T-helper 22 cell (primary cell): Measurements from ENCODE around the gene TBXT.
"Not testable (repeated sequence)": the region's sequence is repeated elsewhere in the genome, so short reads cannot be mapped to it uniquely, and the experiment has no call there.

Experiments used
- DNase-seq: peaks from one replicate; pipeline ENCODE4 v3.0.0-alpha.2; 2020; ENCODE audit warnings: low read depth

TBXT gene, protein sequence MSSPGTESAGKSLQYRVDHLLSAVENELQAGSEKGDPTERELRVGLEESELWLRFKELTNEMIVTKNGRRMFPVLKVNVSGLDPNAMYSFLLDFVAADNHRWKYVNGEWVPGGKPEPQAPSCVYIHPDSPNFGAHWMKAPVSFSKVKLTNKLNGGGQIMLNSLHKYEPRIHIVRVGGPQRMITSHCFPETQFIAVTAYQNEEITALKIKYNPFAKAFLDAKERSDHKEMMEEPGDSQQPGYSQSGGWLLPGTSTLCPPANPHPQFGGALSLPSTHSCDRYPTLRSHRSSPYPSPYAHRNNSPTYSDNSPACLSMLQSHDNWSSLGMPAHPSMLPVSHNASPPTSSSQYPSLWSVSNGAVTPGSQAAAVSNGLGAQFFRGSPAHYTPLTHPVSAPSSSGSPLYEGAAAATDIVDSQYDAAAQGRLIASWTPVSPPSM

DNA sequence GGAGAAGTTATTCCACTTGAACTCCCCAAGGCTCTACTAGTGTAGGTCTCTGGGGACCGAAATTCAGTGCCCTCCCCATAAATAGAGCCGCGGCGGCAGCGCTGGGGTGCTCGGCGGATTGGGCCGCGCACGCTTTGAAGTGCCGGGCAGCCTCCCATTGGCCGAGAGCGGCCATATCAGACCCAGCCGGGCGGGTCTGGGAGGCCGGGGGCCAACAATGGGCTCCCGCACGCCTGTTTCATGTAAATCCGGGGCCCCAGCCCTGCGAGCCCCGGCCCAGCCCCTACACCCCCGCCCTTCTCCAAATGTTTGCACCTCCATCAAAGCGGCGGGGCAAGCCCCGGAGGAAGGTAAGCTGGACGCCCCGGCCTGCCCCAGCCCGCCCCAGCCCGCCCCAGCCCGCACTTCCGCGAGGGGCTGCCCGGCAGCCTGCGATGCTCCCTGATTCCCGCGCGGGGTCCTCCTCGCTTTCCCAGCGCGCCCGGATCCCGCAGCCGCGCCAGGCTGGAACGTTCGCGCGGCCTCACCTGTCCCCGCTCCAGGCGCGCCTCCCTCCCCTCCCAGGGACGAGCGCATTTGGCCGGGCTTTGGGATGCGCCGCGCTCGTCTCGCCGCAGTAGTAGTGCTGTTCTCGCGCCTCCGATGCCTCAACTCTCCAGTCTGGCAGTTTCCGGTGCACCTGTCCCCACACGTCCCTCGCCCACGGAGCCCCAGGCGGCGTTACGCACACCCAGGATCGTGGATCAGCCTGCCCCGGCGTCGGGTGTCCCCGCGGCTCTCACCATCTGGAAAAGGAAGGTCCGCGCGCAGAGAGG lies at the start of gene TBXT:
Gene TBXT, minus strand, starts transcription at position 51 of the 815 bp plus-strand sequence. CDS start 260 bp downstream, outside the sequence.
- no peak for DNase-seq

DNA sequence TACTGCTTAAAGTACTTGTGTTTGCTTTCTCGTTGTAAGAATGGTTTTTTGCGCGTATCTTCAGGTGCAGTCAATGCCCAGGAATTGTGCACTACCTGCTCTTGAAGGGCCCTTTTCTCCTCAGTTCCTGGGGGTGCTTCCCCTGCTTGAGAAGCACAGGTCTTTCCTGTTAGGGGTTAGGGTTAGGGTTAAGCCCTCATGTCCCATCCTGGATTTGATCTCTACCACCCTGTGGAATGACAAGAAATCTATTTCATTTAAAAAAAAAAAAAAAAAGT lies 39.6 kb upstream of the TBXT start:
- DNase-seq = no peak

DNA sequence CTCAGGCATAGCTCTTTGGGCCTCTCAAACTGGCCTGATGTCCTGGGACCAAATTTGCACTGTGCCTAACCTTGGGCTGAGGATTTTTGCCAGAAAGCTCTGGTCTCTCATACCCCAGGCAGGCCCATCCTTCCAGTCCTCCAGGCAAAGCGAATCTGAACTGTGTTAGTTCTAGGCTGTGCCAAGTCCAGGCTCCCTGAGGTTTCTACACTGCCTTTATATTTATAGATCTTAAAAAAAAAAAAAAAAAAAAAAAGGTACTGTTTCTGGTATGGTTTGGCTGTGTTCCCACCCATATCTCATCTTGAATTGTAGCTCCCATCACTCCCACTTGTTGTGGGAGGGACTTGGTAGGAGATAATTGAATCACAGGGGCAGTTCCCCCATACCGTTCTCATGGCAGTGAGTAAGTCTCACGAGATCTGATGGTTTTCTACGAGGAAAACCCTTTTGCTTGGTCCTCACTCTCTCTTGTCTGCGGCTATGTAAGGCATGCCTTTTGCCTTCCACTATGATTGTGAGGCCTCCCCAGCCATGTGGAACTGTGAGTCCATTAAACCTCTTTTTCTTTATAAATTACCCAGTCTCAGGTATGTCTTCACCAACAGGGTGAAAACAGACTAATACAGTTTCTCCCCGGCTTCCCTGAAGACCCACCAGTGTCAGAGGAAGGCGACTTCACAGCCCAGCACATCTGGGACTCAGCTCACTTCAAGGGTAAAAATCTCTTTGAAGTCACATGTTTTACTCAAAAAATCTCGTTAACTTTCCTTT lies 39.0 kb upstream of the TBXT start:
- no peak for DNase-seq

DNA sequence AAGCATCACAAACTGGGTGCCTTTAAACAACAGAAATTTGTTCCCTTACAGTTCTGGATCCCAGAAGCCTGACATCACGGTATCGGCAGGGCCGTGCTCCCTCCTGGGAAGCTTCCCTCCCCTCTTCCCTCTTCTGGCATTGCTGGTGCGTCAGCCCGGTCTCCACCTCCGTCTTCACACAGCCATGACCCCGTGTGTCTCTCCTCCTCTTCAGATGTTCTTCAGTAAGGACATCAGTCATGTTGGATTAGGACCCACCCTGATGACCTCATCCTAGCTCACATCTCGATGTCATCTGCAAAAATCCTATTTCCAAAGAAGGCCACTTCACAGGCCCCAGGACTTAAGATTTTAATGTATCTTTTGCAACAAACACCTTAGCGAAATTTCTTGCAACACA lies 38.4 kb upstream of the TBXT start:
- DNase-seq = no peak

DNA sequence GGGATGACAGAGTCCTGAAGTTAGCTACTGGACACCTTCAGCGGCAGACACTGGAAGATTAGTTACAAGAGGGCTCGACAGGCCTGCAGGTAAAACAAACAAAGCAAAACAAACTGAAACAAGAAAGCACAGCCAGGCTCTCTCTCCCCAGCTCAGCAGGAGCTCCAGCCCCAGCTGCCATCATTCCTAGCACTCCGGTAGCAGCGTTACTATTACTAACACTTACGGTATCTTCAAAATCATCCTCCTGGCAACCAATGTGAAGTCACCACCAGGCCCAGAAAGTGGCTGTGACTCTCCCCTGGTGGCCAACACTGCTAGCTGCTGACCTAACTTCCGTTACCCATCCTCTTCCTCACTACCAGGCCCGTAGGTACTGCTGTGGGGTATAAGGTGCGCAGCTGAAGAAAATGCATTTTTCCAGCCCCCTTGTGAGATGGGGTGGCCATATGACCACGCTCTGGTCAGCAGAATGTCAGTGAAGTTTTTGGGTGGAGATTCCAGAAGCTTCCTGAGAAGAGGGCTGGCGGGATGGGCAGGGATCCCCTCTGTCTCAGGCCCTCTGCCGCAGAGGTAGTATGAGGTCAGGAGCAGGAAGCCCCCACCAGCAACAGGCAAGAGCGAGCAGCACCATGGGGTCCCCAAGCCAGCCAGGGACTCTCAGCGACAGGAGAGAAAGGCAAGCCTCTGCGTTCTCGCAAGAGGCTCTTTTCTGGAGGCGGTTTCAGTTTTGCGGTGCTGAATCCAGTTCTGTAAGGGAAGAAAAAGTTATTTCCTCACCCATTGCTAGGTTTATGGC lies 37.4 kb upstream of the TBXT start:
- no peak for DNase-seq

DNA sequence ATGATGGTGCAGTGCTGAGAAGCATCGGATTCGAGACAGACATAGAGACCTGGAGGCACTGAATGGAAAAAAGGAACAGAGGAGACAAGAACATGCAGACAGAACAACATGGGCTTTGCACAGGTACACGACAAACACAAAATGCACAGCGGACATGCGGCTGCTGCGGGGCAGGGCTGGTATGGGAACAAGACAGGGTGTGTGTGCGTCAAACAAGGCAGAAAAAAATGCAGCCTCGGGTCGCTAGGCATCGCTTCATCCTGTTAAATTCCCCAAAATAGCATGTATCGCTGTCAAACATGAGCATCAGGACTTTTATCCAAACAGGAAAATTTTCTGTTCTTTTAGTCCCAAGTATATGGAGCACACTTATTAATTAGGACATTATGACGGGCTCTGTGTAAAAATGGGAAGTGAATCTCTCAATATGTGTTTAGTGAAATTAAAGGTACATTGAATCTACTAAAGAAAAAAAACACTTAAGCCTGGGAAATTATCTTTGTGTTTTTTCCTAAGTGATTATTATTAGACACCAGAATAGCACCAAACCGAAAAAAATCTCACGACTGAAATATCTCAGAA lies 36.1 kb upstream of the TBXT start:
- no peak for DNase-seq

DNA sequence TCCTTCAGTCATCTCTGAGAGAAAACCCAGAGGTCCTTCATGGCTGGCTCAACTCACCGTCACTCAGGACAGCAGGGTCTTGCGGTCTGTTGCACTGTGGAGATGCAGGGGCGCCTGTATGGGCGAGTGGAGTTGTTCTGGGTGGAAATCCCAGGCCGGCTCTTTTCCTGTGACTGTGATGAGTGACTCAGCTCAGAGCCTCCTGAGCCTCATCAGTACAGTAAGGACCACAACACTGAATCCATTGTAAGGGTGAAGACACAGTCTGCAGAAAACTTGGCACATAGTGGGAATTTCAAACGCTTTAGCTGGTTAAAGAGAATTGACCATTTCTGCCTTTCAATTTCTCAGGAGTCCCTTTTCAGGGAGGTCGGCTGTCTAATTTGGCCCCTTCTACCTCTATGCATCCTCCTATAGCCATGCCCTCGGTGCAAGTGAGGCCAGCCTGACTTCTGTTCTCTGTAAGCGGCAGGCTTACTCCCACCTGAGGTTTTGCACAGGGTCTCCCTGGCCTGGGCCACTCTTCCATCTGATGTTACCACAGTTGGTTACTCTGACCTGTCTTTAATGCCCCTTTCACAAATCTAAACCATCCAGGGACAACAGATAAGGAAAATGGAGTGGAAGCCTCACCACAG lies 35.5 kb upstream of the TBXT start:
- no peak for DNase-seq

DNA sequence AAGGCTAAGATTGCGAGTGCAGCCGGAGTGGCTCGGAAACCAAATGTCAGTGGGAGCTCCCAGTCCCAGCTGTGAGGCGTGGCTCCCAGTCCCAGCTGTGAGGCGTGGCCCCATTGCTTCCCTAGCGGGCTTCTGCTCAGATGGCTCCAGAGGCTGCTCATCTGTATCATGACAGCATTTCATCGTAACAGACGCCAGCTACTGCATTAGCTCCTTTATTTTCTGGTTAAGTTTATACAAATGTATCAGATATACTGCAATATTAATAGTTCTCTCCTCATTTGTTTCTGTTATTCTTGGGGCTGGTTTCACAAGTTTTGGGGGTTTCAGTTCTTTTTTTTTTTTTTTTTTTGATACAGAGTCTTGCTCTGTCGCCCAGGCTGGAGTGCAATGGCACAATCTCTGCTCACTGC lies 34.7 kb upstream of the TBXT start:
- DNase-seq = no peak

DNA sequence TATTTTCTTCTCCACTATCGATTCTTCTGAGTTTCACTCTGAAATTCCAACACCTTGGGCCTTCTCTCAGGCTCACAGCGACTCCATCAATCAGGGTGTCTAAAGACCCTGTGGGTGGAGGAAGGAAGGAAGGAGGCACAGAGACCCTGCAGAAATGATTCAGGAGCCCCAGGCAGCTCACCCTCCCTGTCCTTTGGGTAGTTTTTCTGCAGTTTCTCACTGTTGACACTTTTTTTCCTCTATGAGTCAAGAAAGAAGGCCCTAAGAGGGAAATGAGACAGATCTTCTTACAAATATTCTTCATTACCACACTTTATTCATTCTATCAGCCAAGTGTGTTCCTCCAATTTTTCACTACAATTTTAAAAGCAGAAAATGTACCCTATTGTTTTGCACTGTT lies 34.2 kb upstream of the TBXT start:
- DNase-seq = no peak

DNA sequence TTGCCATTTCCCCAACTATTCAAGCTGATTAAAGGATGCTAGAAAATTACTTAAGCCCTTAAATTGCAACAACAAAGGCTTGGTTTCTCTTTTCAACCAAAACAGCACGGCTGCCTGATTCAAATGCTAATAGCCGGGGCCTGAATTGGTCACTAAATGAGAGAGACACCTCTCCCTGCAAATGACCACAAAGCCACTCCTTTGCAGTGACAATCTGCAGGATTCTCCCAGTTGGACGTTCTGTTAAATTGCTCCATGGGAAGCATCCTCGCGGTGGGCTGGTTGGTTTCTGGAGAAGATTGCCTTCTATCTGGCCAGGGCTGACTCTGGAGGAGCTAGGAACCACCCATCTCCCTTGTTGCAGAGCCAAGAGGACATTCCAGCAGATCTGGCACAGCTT lies 29.7 kb upstream of the TBXT start:
- no peak for DNase-seq

DNA sequence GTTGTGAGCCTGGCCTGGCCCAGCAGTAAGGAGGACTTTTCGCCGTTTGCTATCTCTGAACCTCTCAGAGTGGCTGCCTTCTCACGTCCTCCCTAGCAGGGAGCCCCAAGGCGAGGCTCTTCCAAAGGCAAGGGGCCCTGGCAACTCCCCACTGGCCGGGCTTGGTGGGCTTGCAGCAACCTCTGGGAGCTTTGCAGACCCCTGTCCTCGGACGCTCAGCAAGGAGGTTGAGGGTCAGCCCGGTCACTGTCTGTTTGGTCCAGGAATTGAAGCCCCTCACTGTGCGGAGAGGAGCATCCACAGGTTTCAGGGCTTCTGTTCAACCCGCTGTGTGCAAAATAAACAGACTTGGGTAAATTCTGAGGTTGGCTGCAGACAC lies 28.2 kb upstream of the TBXT start:
- no peak for DNase-seq

DNA sequence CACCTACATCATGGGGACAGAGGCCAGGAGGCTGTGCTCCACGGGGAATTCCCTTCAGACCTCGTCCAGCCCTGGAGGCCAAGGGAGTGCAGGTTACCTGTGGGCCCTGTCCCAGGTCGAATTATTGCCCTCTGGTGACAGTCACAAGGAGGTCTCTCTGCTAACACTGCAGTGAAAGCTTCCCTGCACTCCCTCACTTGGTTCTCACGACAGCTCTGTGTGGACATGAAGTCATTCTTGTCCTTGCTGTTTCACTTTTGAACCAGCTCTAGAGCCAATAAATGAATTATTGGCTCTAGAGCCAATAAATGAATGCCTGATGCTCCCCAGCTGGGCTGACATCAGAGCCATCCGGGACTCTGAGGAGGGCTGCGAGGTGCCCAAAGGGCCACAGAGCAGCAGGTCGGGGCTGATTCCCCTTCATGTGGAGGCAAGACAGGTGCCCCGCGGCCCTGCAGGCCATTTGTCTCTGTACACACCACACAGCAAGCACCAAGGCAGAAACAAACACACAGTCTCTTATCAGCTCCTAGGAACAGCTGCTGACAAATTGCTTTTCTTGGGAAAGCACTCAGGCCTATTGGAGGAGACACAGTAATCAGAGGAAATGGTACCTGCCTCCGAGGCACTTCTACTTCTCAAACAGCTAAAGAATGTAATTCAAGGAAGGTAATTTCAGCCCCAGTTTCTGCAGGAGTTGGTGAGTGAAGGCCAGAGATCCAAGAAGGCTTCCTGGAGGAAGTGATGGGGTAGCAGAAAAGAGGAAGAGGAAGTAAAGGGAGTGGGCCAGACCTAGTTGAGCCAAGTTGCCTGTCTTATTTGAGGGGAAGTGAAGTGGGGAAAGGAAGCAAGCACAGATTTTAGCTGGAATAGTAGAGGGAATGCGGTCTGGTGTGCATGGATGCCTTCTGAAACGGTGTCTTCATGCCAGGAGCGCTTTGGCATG lies 27.5 kb upstream of the TBXT start:
- DNase-seq = no peak

DNA sequence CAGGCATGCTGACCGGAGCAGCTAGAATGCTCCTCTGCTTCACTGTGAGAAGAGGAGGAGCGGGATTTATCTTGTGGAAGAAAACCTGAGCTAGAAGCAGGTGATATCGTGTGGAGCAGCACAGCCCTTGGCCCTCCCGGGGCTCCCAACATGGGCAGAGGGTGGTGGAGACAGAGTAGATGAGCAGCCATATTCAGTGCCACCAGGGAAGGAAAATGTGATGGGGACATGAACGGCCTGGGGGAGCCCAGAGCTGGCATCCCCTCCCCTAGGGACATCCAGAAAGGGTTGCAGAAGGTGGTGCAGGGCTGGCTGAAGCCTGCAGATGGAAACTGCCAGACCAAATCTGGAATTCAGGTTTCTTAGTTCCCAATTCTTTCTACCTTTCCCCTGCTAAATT lies 24.9 kb upstream of the TBXT start:
- DNase-seq = no peak

DNA sequence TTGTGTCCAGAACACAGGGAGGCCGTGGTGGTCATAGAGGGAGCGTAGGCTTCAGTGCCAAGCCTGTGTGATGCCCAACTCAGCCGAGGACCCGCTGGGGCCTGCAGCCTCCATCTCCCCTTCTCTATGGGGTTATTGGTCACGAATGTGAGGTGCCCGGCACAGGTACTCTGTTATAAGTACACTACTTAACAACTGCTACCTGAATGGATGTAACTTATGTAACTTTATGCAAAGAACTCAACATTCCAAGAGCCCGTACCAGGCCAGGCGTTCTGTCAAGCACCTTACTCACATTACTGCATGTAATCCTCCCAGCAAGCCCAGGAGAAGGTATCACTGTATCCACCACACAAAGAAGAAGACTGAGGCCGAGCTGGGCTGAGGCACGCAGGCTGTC lies 24.5 kb upstream of the TBXT start:
- no peak for DNase-seq

DNA sequence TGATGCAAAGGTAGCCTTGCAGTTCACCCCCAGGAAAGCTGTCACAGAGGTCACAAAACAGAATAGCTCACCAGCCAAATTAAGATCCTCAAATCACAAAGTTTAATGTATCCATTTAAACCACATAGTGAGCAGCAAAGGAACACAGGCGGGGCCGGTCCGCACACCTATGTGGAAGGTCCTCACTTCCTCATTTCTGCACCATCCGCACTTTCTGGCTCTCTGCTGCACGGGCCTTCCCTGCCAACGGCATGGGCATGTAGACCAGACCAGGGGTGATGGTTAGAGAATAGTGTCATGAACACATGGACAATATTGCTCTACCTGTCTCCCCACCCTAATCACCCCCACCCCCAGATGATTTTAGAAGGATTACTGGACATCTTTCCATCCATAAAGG lies 12.1 kb upstream of the TBXT start:
- no peak for DNase-seq

DNA sequence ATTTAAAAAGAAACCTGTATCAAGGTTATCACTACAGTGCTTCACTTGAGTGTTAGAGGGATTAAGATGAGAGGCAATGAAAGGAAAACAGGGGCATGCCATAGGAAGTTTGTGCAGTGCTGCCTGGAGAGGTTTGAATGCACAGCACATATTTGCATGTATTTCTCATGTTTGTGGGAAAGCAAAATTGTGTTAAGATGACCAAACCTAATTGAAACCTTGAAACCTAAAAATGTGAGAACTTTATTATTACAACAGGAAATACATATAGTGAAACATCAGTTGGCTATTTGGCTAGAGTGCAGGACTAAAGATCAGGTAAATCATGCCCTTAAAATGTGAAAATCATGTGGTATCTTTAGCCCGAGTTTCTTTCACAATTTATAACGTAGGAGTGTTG lies 8.5 kb upstream of the TBXT start:
- DNase-seq = no peak

DNA sequence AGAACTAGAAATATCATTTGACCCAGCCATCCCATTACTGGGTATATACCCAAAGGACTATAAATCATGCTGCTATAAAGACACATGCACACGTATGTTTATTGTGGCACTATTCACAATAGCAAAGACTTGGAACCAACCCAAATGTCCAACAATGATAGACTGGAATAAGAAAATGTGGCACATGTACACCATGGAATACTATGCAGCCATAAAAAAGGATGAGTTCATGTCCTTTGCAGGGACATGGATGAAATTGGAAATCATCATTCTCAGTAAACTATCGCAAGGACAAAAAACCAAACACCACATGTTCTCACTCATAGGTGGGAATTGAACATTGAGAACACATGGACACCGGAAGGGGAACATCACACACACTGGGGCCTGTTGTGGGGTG lies 7.4 kb upstream of the TBXT start:
- DNase-seq = not testable (repeated sequence)

DNA sequence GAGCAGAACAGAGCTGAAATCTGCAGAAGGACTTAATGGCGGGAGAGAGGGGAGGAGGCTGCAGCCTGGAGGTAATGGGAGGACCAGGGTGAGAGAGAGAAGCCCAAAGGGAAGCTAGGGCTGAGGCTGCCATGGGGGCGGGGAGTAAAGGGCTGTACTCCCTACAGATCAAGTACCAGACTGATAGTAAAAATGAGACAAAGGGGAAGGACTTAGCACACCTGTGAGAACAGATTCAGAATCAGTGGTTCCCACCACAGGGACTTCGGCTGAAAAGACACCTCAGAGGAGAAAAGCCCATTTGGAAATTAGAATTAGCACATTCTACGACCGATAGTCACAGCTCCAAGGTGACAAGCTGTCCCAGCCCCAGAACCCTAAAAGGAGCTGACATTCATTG lies 6.4 kb upstream of the TBXT start:
- no peak for DNase-seq

DNA sequence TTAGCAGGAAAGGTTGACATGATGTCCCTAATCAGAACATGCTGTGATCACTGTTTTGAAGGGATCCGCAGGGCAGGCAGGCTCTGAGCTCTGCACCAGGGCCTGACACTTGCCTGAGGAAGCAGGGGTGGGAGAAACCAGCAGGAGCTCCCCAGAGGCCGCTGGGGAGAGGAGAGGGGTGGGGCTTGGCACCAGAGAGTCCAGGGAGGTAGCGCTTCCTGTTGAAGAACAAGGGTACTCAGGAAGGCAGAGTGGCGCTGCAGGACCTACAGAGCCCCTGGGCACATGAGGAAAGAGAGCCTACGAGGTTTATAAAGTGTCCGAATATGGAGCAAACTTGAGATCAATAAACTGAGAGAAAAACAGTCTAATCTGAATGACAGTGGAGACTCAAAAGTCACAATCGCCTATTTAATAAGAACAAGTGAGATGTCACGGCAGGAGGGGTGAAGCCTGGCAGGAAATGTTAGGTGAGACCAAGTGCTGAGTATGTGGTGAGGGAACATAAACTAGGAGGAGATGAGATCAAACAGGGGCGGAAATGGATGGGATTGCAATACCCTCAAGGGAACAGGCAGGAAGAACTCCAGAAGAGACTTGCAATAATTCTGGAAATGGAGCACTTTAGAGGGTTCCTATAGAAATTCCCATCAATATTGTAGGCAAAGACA lies 5.8 kb upstream of the TBXT start:
- DNase-seq = no peak

DNA sequence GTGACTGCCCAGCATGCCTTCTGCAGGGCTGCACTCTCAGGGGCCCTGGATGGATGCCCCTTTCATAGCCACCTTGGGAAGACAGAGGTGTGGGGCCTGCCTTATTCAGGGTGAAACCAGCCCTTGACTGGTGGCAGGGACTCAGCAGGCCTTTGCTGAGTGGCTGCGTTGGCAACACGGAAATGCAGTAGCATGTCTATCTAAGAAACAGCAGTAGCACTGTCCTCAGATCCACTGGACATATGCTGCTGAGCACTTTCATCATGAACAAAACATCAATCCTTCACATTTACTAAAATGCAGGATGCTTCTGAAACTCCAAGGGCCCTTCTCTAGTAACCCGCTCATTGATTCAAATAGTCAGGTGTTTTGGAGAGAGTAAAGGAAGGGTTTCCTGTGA lies 4.9 kb upstream of the TBXT start:
- no peak for DNase-seq
